ENCODE measurements around the gene SNN. TPM values are rescaled to one million over a fixed set of nuclear protein-coding genes. Genes with fewer than 3 reads are reported as not detected.
A peak's percentile ranks its signal among the peaks of the same experiment; 100 is the strongest.

SNN gene
- total RNA-seq, 4 donors from 2014 or later = 31.5 to 50.6 (median 36.3) TPM

DNA sequence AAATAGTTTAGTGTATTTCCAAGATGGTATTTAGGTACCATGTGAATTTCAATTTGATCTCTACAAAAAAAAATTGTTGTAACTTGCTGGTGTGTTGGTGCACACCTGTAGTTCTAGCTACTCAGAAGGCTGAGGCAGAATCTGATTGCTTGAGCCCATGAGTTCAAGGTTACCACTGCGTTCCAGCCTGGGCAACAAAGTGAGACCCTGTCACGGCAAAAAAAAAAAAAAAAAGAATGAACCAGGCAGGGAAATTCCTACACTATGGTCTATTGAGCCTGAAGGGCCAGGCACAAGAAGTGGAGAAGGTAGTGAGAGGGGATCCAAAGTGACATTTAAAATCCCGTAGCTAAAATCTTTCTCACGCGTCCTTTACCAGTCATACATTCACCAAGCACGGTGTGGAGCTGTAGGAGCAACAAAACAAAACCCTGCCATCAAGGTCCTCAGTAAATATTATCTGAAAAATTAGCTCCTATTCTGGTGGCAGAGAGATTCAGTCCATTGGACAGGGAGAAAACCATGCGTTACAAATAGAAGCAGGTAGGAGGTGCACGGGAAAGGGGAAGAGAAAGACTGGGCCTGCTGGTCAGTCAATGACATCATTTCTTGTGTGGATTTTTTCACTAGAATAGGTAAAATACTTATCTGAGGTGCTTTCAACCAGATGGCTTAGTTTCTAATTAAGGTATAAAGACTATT, 47.1 kb downstream of the SNN start:
- DNase-seq = peak; percentile 58 to 60
- intact Hi-C loops (cut with DNase I) = no loop called here
- Histone ChIP-seq H3K4me1 (peaks cover 47 to 77% of the 10 kb centered on the region in 2 donors), H3K27me3 (no peaks in the 10 kb centered on the region), H3K27ac (peak overlapping the region; percentile 65 to 91 (median 85)), H3K4me3 (replicated peaks in 1 of 3) (no peak overlapping the region), H3K9me3 (no peaks in the 10 kb centered on the region), H3K36me3 (peaks cover 4 to 7% of the 10 kb centered on the region in 2 donors)
- TF ChIP-seq, protein P1, sequence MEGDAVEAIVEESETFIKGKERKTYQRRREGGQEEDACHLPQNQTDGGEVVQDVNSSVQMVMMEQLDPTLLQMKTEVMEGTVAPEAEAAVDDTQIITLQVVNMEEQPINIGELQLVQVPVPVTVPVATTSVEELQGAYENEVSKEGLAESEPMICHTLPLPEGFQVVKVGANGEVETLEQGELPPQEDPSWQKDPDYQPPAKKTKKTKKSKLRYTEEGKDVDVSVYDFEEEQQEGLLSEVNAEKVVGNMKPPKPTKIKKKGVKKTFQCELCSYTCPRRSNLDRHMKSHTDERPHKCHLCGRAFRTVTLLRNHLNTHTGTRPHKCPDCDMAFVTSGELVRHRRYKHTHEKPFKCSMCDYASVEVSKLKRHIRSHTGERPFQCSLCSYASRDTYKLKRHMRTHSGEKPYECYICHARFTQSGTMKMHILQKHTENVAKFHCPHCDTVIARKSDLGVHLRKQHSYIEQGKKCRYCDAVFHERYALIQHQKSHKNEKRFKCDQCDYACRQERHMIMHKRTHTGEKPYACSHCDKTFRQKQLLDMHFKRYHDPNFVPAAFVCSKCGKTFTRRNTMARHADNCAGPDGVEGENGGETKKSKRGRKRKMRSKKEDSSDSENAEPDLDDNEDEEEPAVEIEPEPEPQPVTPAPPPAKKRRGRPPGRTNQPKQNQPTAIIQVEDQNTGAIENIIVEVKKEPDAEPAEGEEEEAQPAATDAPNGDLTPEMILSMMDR (IDR thresholded peaks at IDR 0.05) = peak in 5 of 6 experiments; percentile 17 to 78 (median 55)
- TF ChIP-seq POLR2A (IDR thresholded peaks at IDR 0.05) = peak in 1 of 2 donors; percentile 49
- 31 to 33% methylated on average over 8 of the region's 8 CpGs for WGBS, 2 donors

DNA sequence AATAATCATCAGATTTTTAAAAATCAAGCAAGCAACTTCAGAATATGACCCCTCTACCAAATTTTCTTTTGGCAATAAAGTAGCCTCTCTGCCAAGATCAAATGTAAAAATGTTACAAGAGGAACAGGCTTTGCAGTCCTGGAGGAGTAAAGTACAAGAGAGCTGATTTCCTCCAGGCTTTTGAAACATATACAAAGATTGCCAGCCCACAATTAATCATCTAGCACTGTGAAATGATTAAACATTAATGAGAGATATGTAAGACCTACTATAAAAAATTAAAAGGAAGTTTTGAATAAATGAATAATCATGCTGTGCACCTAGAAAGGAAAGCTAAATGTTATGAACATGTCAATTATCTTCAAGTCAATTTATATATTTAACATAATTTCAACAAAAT, 48.1 kb downstream of the SNN start:
- Histone ChIP-seq H3K9me3 (no peaks in the 10 kb centered on the region), H3K4me1 (peaks cover 40 to 67% of the 10 kb centered on the region in 2 donors), H3K27ac (peak overlapping the region; percentile 65 to 91 (median 85)), H3K27me3 (no peaks in the 10 kb centered on the region), H3K36me3 (peaks cover 12 to 15% of the 10 kb centered on the region in 2 donors), H3K4me3 (replicated peaks in 1 of 3) (no peak overlapping the region)
- TF ChIP-seq, protein P1 (IDR thresholded peaks at IDR 0.05) = no peak
- TF ChIP-seq POLR2A (IDR thresholded peaks at IDR 0.05) = no peak
- no peak for DNase-seq
- intact Hi-C loops (cut with DNase I) = no loop called here

DNA sequence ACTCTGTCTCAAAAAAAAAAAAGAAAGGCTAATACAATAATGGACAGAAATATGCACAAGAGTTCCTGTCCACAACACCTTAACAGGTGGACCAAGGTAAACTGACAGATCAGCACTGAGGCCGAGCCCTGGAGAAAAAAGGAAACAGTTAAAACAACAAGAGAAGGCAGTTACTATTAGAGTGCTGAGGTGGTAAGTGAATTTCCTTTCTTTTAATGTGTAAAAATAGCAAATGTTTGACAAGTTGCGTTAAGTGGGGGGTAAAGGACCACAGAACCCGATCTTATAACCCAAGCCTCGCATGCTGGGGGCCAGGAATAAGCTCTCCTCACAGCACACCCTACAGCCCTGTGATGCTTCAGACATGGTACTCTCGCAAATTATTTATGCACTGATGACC, 49.6 kb downstream of the SNN start:
- 30 to 32% methylated on average over 5 of the region's 5 CpGs for WGBS, 2 donors
- intact Hi-C loops (cut with DNase I) = no loop called here

DNA sequence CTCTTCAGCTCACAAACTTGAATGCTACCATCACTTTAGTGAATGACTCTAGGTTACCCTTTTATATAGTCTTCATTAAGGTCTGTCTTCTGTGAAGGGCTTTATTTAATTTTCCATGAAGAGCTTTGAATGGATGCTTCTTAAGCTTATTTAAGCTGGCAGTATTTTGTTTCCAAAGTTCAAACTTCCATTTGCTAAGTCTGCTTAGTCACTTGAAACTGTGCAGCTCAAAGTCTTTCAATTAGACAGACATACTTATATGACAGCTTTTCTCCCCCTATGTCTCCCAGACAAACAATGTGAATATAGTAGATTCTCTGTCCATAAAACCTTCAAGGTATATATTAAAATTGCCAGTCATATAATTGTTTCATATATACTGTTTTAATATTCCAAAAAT, 50.9 kb downstream of the SNN start:
- no peaks in the 10 kb centered on the region for H3K27me3 ChIP-seq
- TF ChIP-seq POLR2A (IDR thresholded peaks at IDR 0.05) = no peak
- TF ChIP-seq, protein P1 (IDR thresholded peaks at IDR 0.05) = no peak
- DNase-seq = no peak
- H3K27ac ChIP-seq = peak overlapping the region; percentile 13 to 85 (median 65)
- H3K4me3 ChIP-seq (replicated peaks in 1 of 3) = no peak overlapping the region
- H3K9me3 ChIP-seq = no peaks in the 10 kb centered on the region
- intact Hi-C loops (cut with DNase I) = no loop called here
- H3K36me3 ChIP-seq = peaks cover 12 to 15% of the 10 kb centered on the region in 2 donors
- peaks cover 53 to 84% of the 10 kb centered on the region in 2 donors for H3K4me1 ChIP-seq

More for the DNA sequence above, 49.6 kb downstream of the SNN start:
- no peak for TF ChIP-seq POLR2A (IDR thresholded peaks at IDR 0.05)
- TF ChIP-seq, protein P1 (IDR thresholded peaks at IDR 0.05) = no peak
- no peaks in the 10 kb centered on the region for H3K27me3 ChIP-seq
- DNase-seq = no peak
- H3K9me3 ChIP-seq = no peaks in the 10 kb centered on the region
- peak overlapping the region; percentile 31 to 85 (median 65) for H3K27ac ChIP-seq
- peaks cover 12 to 15% of the 10 kb centered on the region in 2 donors for H3K36me3 ChIP-seq
- peaks cover 42 to 71% of the 10 kb centered on the region in 2 donors for H3K4me1 ChIP-seq
- H3K4me3 ChIP-seq (replicated peaks in 1 of 3) = no peak overlapping the region

DNA sequence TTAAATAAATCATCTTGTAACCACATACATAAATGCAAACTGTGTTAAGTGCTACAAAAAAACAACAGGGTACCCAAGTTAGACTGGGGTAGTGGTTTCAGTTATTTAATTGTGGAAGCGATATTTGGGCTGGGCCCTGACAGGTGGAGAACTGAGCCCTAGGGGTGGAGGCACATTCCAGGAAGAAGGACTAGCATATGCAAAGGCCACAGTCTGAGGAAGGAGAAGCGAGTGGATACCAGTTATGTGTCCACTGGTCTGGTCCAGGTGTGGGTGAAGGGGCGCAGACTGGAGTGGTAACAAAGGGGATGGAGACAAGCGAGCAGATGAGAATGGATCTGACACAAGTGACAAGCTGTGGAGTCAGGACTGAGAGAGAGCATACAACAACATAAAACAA, 51.5 kb downstream of the SNN start:
- peaks cover 12 to 15% of the 10 kb centered on the region in 2 donors for H3K36me3 ChIP-seq
- intact Hi-C loops (cut with DNase I) = no loop called here
- WGBS, 2 donors = 98 to 99% methylated on average over 4 of the region's 4 CpGs

More for the DNA sequence above, 51.5 kb downstream of the SNN start:
- Histone ChIP-seq H3K9me3 (no peaks in the 10 kb centered on the region), H3K27me3 (no peaks in the 10 kb centered on the region), H3K4me3 (replicated peaks in 1 of 3) (no peak overlapping the region), H3K27ac (peak overlapping the region; percentile 13 to 85 (median 65)), H3K4me1 (peaks cover 58 to 84% of the 10 kb centered on the region in 2 donors)
- no peak for DNase-seq
- TF ChIP-seq, protein P1 (IDR thresholded peaks at IDR 0.05) = no peak
- TF ChIP-seq POLR2A (IDR thresholded peaks at IDR 0.05) = no peak
